Neuronal stem cell (in vitro differentiated cells): Measurements from ENCODE around the gene RFT1.

Source experiments
- DNase-seq: peaks from one replicate; pipeline ENCODE4 v3.0.0-alpha.2; 2013; ENCODE audit warnings: low spot score
- H2AFZ ChIP-seq: one replicate; pipeline ENCODE4 v1.6.1; 2013; ENCODE audit warnings: mild to moderate bottlenecking, low read length, inconsistent platforms
- H2AK5ac ChIP-seq: 2 replicates; pipeline ENCODE4 v1.6.1; 2013; ENCODE audit warnings: low read depth, mild to moderate bottlenecking, inconsistent platforms, low read length, moderate library complexity, mixed read lengths
- H2BK120ac ChIP-seq: 2 replicates; pipeline ENCODE4 v1.6.1; 2013; ENCODE audit warnings: low read depth, mild to moderate bottlenecking, inconsistent platforms, low read length, moderate library complexity, mixed read lengths
- H2BK12ac ChIP-seq: one replicate; pipeline ENCODE4 v1.6.1; 2013; ENCODE audit warnings: low read length, inconsistent platforms
- H2BK15ac ChIP-seq: 2 replicates; pipeline ENCODE4 v1.6.1; 2013; ENCODE audit warnings: mild to moderate bottlenecking, low read length, inconsistent platforms, mixed read lengths
- H2BK5ac ChIP-seq: one replicate; pipeline ENCODE4 v1.6.1; 2013; ENCODE audit warnings: inconsistent platforms, mild to moderate bottlenecking, low read length, moderate library complexity
- H3K14ac ChIP-seq: one replicate; pipeline ENCODE4 v1.6.1; 2013; ENCODE audit warnings: low read length, inconsistent platforms
- H3K18ac ChIP-seq: 2 replicates; pipeline ENCODE4 v1.6.1; 2013; ENCODE audit warnings: low read length, inconsistent platforms
- H3K23ac ChIP-seq: 2 replicates; pipeline ENCODE4 v1.6.1; 2013; ENCODE audit warnings: low read depth, mild to moderate bottlenecking, mixed read lengths, low read length, inconsistent platforms; ENCODE audit not compliant: poor library complexity
- H3K27ac ChIP-seq: replicated peaks from 3 replicates; pipeline ENCODE4 v1.5.1; 2013; ENCODE audit warnings: low read length, inconsistent platforms
- H3K27me3 ChIP-seq, 3 experiments: 2 replicates each; pipeline ENCODE4 v1.6.1; 2013; ENCODE audit warnings: low read length in 3 of 3, mild to moderate bottlenecking in 2 of 3, inconsistent platforms in 1 of 3, low read depth in 1 of 3, mixed read lengths in 1 of 3, moderate library complexity in 1 of 3; ENCODE audit not compliant: control insufficient read depth in 3 of 3, insufficient read depth in 3 of 3
- H3K36me3 ChIP-seq, 2 donors: replicated peaks in 1 of 2; 2 replicates each; pipeline ENCODE4 v1.6.1; 2013; ENCODE audit warnings: low read length in 2 of 2; ENCODE audit not compliant: control insufficient read depth in 2 of 2, insufficient read depth in 2 of 2
- H3K4ac ChIP-seq: 2 replicates; pipeline ENCODE4 v1.6.1; 2013; ENCODE audit warnings: inconsistent platforms, mild to moderate bottlenecking, low read length, moderate library complexity
- H3K4me1 ChIP-seq, 2 donors: 1 replicate in 1 of 2; 2 replicates in 1 of 2; pipeline ENCODE4 v1.6.1; 2013; ENCODE audit warnings: low read length in 2 of 2, low read depth in 1 of 2; ENCODE audit not compliant: control insufficient read depth in 2 of 2, insufficient read depth in 1 of 2
- H3K4me2 ChIP-seq: one replicate; pipeline ENCODE4 v1.6.1; 2013; ENCODE audit warnings: mild to moderate bottlenecking, low read length, inconsistent platforms; ENCODE audit not compliant: insufficient read depth, poor library complexity, severe bottlenecking
- H3K4me3 ChIP-seq, 2 donors: 2 replicates each; pipeline ENCODE4 v1.5.1; 2013; ENCODE audit warnings: low read length in 2 of 2, mild to moderate bottlenecking in 2 of 2, inconsistent platforms in 1 of 2, moderate library complexity in 1 of 2
- H3K79me1 ChIP-seq: one replicate; pipeline ENCODE4 v1.6.1; 2013; ENCODE audit warnings: low read depth, mild to moderate bottlenecking, inconsistent platforms, low read length, moderate library complexity
- H3K9ac ChIP-seq: one replicate; pipeline ENCODE4 v1.6.1; 2013; ENCODE audit warnings: mild to moderate bottlenecking, low read depth, low read length, inconsistent platforms; ENCODE audit not compliant: poor library complexity
- H3K9me3 ChIP-seq, 2 donors: replicated peaks in 1 of 2; 2 replicates each; pipeline versions ENCODE3 to v1.6.1; 2013; ENCODE audit warnings: low read length in 2 of 2, mild to moderate bottlenecking in 2 of 2, inconsistent platforms in 1 of 2, low read depth in 1 of 2, mixed read lengths in 1 of 2, moderate library complexity in 1 of 2; ENCODE audit not compliant: control insufficient read depth in 2 of 2, insufficient read depth in 1 of 2
- H4K8ac ChIP-seq: one replicate; pipeline ENCODE4 v1.6.1; 2013; ENCODE audit warnings: low read depth, mild to moderate bottlenecking, inconsistent platforms, low read length, moderate library complexity
- H4K91ac ChIP-seq: one replicate; pipeline ENCODE4 v1.6.1; 2013; ENCODE audit warnings: low read length, low read depth, mild to moderate bottlenecking, inconsistent platforms; ENCODE audit not compliant: poor library complexity
- WGBS, 2 donors: extraction: QIAGEN DNeasy Blood & Tissue Kit; methylation state at CpG; one replicate each; pipeline ENCODE4 v1.1.7; 2013; ENCODE audit warnings: missing lambda C conversion rate in 2 of 2, mixed read lengths in 1 of 2; ENCODE audit not compliant: insufficient read length in 2 of 2, insufficient replicate concordance in 1 of 2; ENCODE audit errors: extremely low coverage in 2 of 2; 5-methylcytosine and 5-hydroxymethylcytosine counted together

Gene RFT1

GRCh38 chr3:53175613-53176540 is 45.6 kb upstream of the RFT1 start:
- Histone ChIP-seq H3K36me3 (peaks cover 0 to 4% of the 10 kb centered on the region in 2 donors), H3K18ac (peak overlapping the region; percentile 80), H2BK12ac (no peak overlapping the region), H2AFZ (no peak overlapping the region), H3K4me1 (peaks cover 9 to 12% of the 10 kb centered on the region in 2 donors), H4K91ac (no peak overlapping the region), H3K14ac (peak overlapping the region; percentile 9), H4K8ac (no peak overlapping the region), H3K4me2 (no peak overlapping the region), H3K9ac (peak overlapping the region; percentile 2), H2BK15ac (no peak overlapping the region), H3K9me3 (peaks cover 0 to 2% of the 10 kb centered on the region in 2 donors), H3K4ac (no peak overlapping the region), H2BK120ac (no peak overlapping the region), H2AK5ac (peak overlapping the region; percentile 28), H3K23ac (no peak overlapping the region), H2BK5ac (no peak overlapping the region), H3K79me1 (peaks cover 5% of the 10 kb centered on the region), H3K27me3 (peaks cover 0 to 11% (median 0%) of the 10 kb centered on the region in 3 experiments), H3K27ac (no peak overlapping the region), H3K4me3 (no peak overlapping the region)
- no CpG with 5 or more reads among the region's 9 CpGs for WGBS, 2 donors
- no peak for DNase-seq

DNA sequence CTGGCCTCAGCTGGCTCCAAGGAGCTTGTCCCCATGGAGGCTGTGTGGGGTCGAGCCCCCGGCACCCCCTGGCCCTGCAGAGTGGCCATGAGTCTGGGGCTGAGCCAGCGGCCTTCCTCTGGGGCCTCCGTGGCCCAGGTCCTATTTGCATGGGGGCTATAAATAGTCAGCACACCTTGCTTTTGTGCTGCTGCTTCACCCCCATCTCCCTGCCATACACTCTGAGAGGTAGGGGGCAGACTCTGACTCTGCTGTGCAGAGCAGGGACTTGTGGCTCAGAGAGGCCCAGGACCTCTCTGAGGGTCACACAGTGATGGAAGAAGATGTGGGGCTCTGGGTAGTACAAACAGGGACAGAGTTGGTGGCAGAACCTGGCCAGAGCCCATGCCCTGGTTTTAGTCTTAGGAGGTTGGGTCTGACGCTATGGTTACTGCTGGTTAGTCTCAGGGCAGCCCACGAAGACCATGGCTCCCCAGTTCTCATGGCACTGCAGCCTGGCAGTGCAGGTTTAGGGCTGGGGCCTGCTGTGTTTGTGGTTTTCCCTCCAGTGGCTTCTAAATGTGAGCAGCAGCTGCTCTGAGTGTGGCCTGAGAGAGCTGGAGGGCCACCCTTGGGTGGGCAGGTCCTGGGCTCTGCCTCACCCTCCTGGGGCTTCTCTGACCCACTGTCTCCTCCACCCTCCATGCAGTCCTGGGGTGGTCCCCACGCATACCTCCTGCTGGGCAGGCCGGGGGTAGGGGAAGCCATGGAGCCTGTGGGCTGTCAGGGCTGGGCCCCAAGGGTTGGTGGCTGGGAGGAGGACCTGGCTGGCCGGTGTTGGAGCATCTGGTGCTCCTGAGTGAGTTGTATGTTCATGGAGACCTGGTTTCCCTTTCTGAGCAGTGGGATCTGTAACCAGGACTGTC is 44.4 kb upstream of the RFT1 start:
- no peak overlapping the region for H3K27ac ChIP-seq
- no peak overlapping the region for H2BK120ac ChIP-seq

DNA sequence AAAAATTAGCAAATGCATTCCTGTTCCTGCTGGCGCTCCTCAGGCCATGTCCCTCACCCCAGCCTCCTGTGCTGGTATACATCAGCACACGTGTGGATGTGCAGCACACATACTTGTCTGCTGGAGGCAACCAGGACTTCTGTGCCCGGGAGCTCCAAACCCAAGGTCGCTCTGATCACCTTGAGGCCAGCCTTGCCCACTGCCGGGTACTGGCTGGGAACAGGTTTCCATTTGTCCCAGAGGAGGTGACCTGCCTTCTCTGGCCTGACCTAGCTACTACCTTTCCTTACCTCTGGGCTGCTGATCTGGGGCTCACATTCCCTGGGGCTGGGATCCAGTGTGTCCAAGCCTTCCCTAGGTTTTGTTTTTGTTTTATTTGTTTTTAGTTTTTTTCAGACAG is 42.9 kb upstream of the RFT1 start:
- no peak overlapping the region for H3K14ac ChIP-seq
- H4K91ac ChIP-seq: no peak overlapping the region
- H3K4me2 ChIP-seq: no peak overlapping the region
- H2BK120ac ChIP-seq: no peak overlapping the region
- H3K4me1 ChIP-seq: peaks cover 23 to 30% of the 10 kb centered on the region in 2 donors
- H3K27me3 ChIP-seq: peaks cover 0 to 8% (median 0%) of the 10 kb centered on the region in 3 experiments
- no peak overlapping the region for H2AFZ ChIP-seq
- H3K9me3 ChIP-seq: no peaks in the 10 kb centered on the region
- no peak overlapping the region for H4K8ac ChIP-seq
- H2BK12ac ChIP-seq: no peak overlapping the region
- no peak overlapping the region for H3K4ac ChIP-seq
- no peak overlapping the region for H3K9ac ChIP-seq
- peak overlapping the region; percentile 84 for H2BK5ac ChIP-seq
- peak overlapping the region; percentile 22 for H3K18ac ChIP-seq
- H2BK15ac ChIP-seq: no peak overlapping the region
- H3K27ac ChIP-seq: no peak overlapping the region
- H3K79me1 ChIP-seq: peaks cover 15% of the 10 kb centered on the region
- no peaks in the 10 kb centered on the region for H3K36me3 ChIP-seq
- H3K23ac ChIP-seq: no peak overlapping the region
- no peak for DNase-seq
- peak overlapping the region; percentile 97 for H2AK5ac ChIP-seq
- WGBS, 2 donors: no CpG with 5 or more reads among the region's 5 CpGs
- no peak overlapping the region for H3K4me3 ChIP-seq

More for the DNA sequence above, 44.4 kb upstream of the RFT1 start:
- Histone ChIP-seq H3K9me3 (peaks cover 0 to 2% of the 10 kb centered on the region in 2 donors), H3K4me2 (no peak overlapping the region), H2BK12ac (no peak overlapping the region), H3K4me1 (peaks cover 12 to 16% of the 10 kb centered on the region in 2 donors), H3K4ac (no peak overlapping the region), H3K18ac (no peak overlapping the region), H4K91ac (no peak overlapping the region), H3K4me3 (no peak overlapping the region), H3K79me1 (peaks cover 11% of the 10 kb centered on the region), H2AFZ (no peak overlapping the region), H2AK5ac (peak overlapping the region; percentile 24), H4K8ac (no peak overlapping the region), H3K9ac (no peak overlapping the region), H3K23ac (no peak overlapping the region), H3K14ac (no peak overlapping the region), H2BK15ac (no peak overlapping the region), H3K27me3 (peaks cover 0 to 8% (median 0%) of the 10 kb centered on the region in 3 experiments), H2BK5ac (no peak overlapping the region), H3K36me3 (peaks cover 0 to 4% of the 10 kb centered on the region in 2 donors)
- DNase-seq: no peak
- no CpG with 5 or more reads among the region's 9 CpGs for WGBS, 2 donors
